Activated T-helper 1 cell treated with anti-CD3 and anti-CD28 coated beads, Interleukin-12 subunit alpha, Interleukin-12 subunit beta, Interleukin-2, Interleukin-4 antibody, amounts not matched to agents 30 ng/mL and 10 ng/mL and 1 ng/mL, durations not matched to agents 14 hours and 24 hours and 36 hours (primary cell): ENCODE data around the gene SHOC2. TPM values are rescaled to one million over a fixed set of nuclear protein-coding genes. Genes with fewer than 3 reads are reported as not detected.
A peak's percentile ranks its signal among the peaks of the same experiment; 100 is the strongest.

Experiments used
- DNase-seq: peaks from one replicate; pipeline ENCODE4 v3.0.0; 2021; ENCODE audit warnings: low spot score
- H3K27ac Mint-ChIP-seq: one replicate; pipeline ENCODE4 v1.8.0; 2021; ENCODE audit warnings: mild to moderate bottlenecking, mixed read lengths
- H3K27me3 Mint-ChIP-seq: one replicate; pipeline ENCODE4 v1.8.0; 2022; ENCODE audit warnings: mild to moderate bottlenecking, moderate library complexity, mixed read lengths; ENCODE audit not compliant: insufficient read depth
- H3K36me3 Mint-ChIP-seq: one replicate; pipeline ENCODE4 v1.8.0; 2021; ENCODE audit warnings: low read depth, mixed read lengths
- H3K4me1 Mint-ChIP-seq: one replicate; pipeline ENCODE4 v1.8.0; 2021; ENCODE audit warnings: low read depth, mixed read lengths
- H3K4me3 Mint-ChIP-seq: one replicate; pipeline ENCODE4 v1.8.0; 2021; ENCODE audit warnings: mild to moderate bottlenecking, moderate library complexity, mixed read lengths
- H3K9me3 Mint-ChIP-seq: one replicate; pipeline ENCODE4 v1.8.0; 2021; ENCODE audit warnings: mixed read lengths
- intact Hi-C: fragments of 100-400 bp; cut with micrococcal nuclease; formaldehyde crosslinking; loops from one replicate; pipeline ENCODE4 v1.15.1; 2024
- total RNA-seq: library from RNA; stranded (reverse); gene quantifications from 2 replicates; pipeline ENCODE4 v1.2.3, GENCODE V29; 2022

Gene SHOC2
- total RNA-seq, 1 donor from 2014 or later = 44.2 TPM

GRCh38 chr10:110883924-110884323 lies 35.5 kb upstream of the SHOC2 start:
- Mint-ChIP-seq H3K27me3 (no peaks in the 10 kb centered on the region), H3K9me3 (no peaks in the 10 kb centered on the region), H3K4me3 (peak overlapping the region; percentile 54), H3K4me1 (peaks cover 53% of the 10 kb centered on the region), H3K27ac (peak overlapping the region; percentile 50), H3K36me3 (peaks cover 48% of the 10 kb centered on the region)
- no peak for DNase-seq
- intact Hi-C loops = loop anchor here (1.0 kb wide), 1 partner anchor 11 kb away; no protein-coding TSS in a partner anchor

- intact Hi-C loops = no loop called here
- no peak overlapping the region for H3K27ac Mint-ChIP-seq
- no peak overlapping the region for H3K4me3 Mint-ChIP-seq
- H3K4me1 Mint-ChIP-seq = peaks cover 45% of the 10 kb centered on the region
- no peaks in the 10 kb centered on the region for H3K27me3 Mint-ChIP-seq
- DNase-seq = no peak
- peaks cover 48% of the 10 kb centered on the region for H3K36me3 Mint-ChIP-seq
- no peaks in the 10 kb centered on the region for H3K9me3 Mint-ChIP-seq
Observed at GRCh38 chr10:110885932-110886674, 33.3 kb upstream of the SHOC2 start.

GRCh38 chr10:110887560-110887959 lies 31.8 kb upstream of the SHOC2 start:
- Mint-ChIP-seq H3K36me3 (peaks cover 43% of the 10 kb centered on the region), H3K4me1 (peaks cover 31% of the 10 kb centered on the region), H3K9me3 (no peaks in the 10 kb centered on the region), H3K27me3 (no peaks in the 10 kb centered on the region), H3K27ac (no peak overlapping the region), H3K4me3 (no peak overlapping the region)
- no peak for DNase-seq
- intact Hi-C loops = no loop called here

DNA sequence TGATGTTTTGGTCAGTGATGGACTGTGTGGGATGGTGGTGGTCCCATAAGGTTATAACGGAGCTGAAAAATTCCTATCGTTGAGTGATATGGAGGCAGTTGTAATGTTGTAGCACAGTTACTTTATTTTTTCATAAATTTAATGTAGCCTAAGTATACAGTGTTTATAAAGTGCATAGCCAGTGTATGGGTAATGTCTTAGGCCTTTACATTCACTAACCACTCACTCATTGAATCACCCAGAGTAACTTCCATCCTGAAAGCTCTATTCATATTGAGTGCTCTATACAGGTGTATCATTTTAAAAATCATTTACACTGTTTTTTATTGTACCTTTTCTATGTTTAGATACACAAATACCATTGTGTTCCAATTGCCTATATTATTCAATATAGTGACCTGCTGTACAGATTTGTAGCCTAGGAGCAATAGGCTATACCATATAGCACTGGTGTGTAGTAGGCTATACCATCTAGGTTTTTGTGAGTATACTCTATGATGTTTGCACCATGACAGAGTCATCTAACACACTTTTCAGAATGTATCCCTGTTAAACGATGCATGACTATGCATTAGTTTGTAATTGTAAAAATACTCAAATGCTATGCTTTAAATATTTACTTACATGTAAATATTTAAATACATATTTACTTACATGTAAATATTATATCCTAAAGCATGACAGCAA lies 26.7 kb upstream of the SHOC2 start:
- Mint-ChIP-seq H3K27ac (no peak overlapping the region), H3K36me3 (peaks cover 33% of the 10 kb centered on the region)

DNA sequence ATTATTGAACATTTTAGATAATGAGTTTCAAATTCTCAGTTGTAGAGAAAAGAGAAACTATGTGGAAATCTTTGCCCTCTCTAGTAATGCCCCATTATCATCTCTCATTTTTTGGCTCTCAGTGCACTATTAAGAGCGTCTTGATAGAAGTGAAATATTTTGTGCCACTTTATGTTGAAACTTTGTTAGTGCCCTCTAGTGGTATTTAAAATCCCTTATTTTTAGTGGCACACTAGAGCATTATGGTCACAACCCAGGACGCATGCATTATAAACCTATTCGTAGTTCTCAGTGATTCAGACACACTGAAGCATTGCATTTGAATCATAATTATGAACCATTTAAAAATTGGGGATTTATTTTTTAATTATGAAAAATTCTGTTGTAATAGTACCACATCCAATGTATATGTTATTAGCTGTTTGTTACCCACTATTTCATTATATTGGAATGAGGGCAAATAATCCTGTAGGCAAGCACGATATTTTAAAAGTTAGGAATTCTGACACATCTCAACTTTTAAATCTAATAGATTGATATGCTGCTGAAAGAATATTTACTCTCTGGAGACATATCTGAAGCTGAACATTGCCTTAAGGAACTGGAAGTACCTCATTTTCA lies 25.7 kb upstream of the SHOC2 start:
- H3K27me3 Mint-ChIP-seq = no peaks in the 10 kb centered on the region
- no peak overlapping the region for H3K4me3 Mint-ChIP-seq
- H3K27ac Mint-ChIP-seq = no peak overlapping the region
- H3K9me3 Mint-ChIP-seq = no peaks in the 10 kb centered on the region
- no peak for DNase-seq
- intact Hi-C loops = loop anchor here (1.0 kb wide), 4 partner anchors 20 to 283 kb away; no protein-coding TSS in a partner anchor
- H3K4me1 Mint-ChIP-seq = peaks cover 6% of the 10 kb centered on the region
- H3K36me3 Mint-ChIP-seq = peaks cover 38% of the 10 kb centered on the region

More for the DNA sequence above, 26.7 kb upstream of the SHOC2 start:
- Mint-ChIP-seq H3K4me1 (peaks cover 6% of the 10 kb centered on the region), H3K4me3 (no peak overlapping the region), H3K27me3 (no peaks in the 10 kb centered on the region), H3K9me3 (no peaks in the 10 kb centered on the region)
- no peak for DNase-seq
- intact Hi-C loops = loop anchor here (1.0 kb wide), 4 partner anchors 19 to 282 kb away; no protein-coding TSS in a partner anchor

DNA sequence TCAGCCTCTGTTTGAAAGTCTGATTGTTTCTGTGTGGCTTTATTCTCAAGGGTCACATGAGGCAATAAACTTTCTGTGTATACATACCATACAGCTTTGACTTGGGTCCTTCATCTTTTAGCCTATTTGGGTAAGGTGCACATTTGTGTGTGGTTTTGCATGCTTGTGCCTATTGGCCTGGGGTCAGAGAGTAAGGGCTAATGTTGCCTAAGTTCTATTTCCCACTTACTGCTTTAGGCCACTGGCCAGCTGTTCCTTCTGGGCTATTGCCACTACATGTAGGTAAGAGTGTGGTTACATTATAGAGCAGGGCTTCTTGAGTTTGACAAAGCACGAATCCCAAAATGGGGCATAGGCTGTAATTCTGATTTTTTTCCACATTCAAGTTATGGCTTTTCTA lies 22.2 kb upstream of the SHOC2 start:
- DNase-seq = no peak
- H3K27ac Mint-ChIP-seq = no peak overlapping the region
- H3K36me3 Mint-ChIP-seq = peaks cover 37% of the 10 kb centered on the region
- intact Hi-C loops = no loop called here
- H3K9me3 Mint-ChIP-seq = no peaks in the 10 kb centered on the region
- H3K4me3 Mint-ChIP-seq = no peak overlapping the region
- H3K4me1 Mint-ChIP-seq = peaks cover 16% of the 10 kb centered on the region
- H3K27me3 Mint-ChIP-seq = no peaks in the 10 kb centered on the region

DNA sequence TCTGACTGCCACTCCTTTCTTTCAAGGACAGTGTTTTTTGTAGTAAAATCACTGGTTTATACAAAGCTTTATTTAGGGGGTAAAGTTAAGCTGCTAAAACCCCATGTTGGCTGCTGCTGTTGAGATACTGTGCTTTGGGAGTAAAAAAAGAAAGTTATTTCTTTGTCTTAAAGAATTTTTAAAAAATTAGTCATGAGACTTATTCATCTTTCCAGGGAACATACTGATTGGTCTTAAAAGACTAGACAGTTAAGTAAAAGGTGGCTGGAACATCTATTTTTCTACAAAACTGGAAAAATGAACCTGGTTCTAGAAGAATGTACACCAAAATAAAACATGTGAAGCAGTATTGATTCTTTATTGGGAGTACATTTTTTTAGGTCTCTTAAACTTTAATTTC lies 21.0 kb upstream of the SHOC2 start:
- Mint-ChIP-seq H3K36me3 (peaks cover 40% of the 10 kb centered on the region), H3K27me3 (no peaks in the 10 kb centered on the region), H3K4me1 (peaks cover 26% of the 10 kb centered on the region), H3K9me3 (no peaks in the 10 kb centered on the region), H3K27ac (no peak overlapping the region), H3K4me3 (no peak overlapping the region)
- no peak for DNase-seq
- intact Hi-C loops = no loop called here

- no peaks in the 10 kb centered on the region for H3K9me3 Mint-ChIP-seq
- peaks cover 28% of the 10 kb centered on the region for H3K36me3 Mint-ChIP-seq
- DNase-seq = no peak
- no peak overlapping the region for H3K27ac Mint-ChIP-seq
- intact Hi-C loops = no loop called here
- H3K4me3 Mint-ChIP-seq = no peak overlapping the region
- H3K27me3 Mint-ChIP-seq = no peaks in the 10 kb centered on the region
- H3K4me1 Mint-ChIP-seq = peaks cover 34% of the 10 kb centered on the region
Observed at GRCh38 chr10:110900983-110901382, 18.4 kb upstream of the SHOC2 start.

DNA sequence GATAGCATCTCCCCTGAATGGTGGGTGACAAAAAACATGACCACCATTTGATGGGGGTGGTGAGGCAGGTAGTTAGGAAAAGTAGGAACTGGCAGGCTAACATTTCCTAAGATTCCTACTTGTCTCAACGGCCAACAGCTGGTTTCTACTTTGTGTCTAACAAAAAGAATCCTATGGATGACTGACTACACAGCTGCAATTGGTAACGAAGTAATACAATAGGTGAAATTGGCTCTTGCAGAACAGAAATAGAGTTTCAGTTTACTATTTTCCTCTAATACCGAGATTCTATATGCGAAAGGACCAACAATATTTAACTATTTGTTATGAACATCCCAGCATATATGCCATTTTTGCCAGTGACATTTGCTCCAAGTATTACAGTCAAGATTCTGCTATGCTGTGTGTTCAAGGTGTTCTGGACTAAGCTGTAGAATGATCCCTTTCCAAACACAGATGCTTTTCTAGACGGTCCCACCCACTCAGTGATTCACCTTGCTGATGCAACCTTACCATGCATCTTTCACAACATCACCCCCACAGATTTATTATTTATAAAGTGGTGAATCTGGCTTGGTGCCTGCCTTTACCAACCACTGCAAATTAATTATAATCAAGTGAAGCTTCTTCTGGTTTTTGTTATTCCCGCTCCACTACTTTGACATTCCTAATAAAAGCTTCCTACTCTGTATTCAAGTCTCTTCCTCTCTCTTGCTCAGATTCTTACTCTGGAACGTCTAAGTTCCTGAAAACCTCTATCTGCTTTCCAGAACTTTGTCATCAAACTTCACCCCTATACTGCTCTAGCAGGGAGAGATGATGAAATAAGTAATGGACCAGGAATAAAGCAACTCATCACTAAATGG lies 17.2 kb upstream of the SHOC2 start:
- no peak overlapping the region for H3K4me3 Mint-ChIP-seq
- no peaks in the 10 kb centered on the region for H3K9me3 Mint-ChIP-seq
- H3K36me3 Mint-ChIP-seq = peaks cover 23% of the 10 kb centered on the region
- peaks cover 34% of the 10 kb centered on the region for H3K4me1 Mint-ChIP-seq
- peak overlapping the region; percentile 49 for H3K27ac Mint-ChIP-seq
- intact Hi-C loops = no loop called here
- DNase-seq = no peak
- H3K27me3 Mint-ChIP-seq = no peaks in the 10 kb centered on the region

GRCh38 chr10:110903280-110904278 lies 15.8 kb upstream of the SHOC2 start:
- Mint-ChIP-seq H3K4me1 (peaks cover 34% of the 10 kb centered on the region), H3K4me3 (no peak overlapping the region), H3K36me3 (peaks cover 21% of the 10 kb centered on the region), H3K9me3 (no peaks in the 10 kb centered on the region), H3K27me3 (no peaks in the 10 kb centered on the region), H3K27ac (peak overlapping the region; percentile 49)
- intact Hi-C loops = loop anchor here (1.0 kb wide), 1 partner anchor 15 kb away; no protein-coding TSS in a partner anchor
- DNase-seq = no peak

DNA sequence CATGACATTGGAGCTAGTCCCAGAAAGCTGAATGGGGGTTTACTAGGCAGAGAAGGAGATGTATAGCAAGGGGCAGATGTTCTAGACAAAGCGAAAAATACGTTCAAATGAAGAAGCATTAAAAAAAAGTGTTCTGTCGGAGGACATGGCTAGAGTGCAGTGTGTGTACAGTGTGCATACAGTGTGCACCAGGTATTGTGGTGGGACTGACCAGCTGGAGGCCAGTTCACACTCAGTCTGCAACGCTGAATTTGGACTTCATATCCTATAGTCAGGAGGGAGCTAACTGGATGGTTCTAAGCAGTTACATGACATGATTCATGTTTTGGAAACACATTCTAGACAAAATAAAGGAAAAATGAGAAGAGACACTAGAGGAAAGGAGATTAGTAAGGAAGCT lies 9.3 kb upstream of the SHOC2 start:
- no peaks in the 10 kb centered on the region for H3K9me3 Mint-ChIP-seq
- H3K4me1 Mint-ChIP-seq = no peaks in the 10 kb centered on the region
- H3K27me3 Mint-ChIP-seq = no peaks in the 10 kb centered on the region
- H3K36me3 Mint-ChIP-seq = peaks cover 3% of the 10 kb centered on the region
- no peak for DNase-seq
- H3K4me3 Mint-ChIP-seq = no peak overlapping the region
- intact Hi-C loops = loop anchor here (10.0 kb wide), 2 partner anchors 835 to 1275 kb away; partner anchors contain the start of gene GPAM
- H3K27ac Mint-ChIP-seq = no peak overlapping the region
